Measurements from ENCODE around the gene ARL10. TPM values are rescaled to one million over a fixed set of nuclear protein-coding genes. Genes with fewer than 3 reads are reported as not detected.

Gene ARL10
- total RNA-seq, 1 experiment from 2014 or later = 9.6 TPM

- Mint-ChIP-seq H3K4me3 (no peak overlapping the region; a peak in 1 of 5 replicates), H3K4me1 (peaks cover 6 to 7% of the 10 kb centered on the region in 2 experiments), H3K27ac (no peak overlapping the region), H3K27me3 (ENCODE audit: low read depth) (no peaks in the 10 kb centered on the region), H3K36me3 (ENCODE audit: insufficient read depth in 1 of 3, low read depth in 3 of 3) (peaks cover 4 to 17% (median 7%) of the 10 kb centered on the region in 3 experiments; a peak in 6 of 7 replicates), H3K9me3 (peaks cover 0 to 3% of the 10 kb centered on the region in 2 experiments; a peak in 1 of 5 replicates)
- Histone ChIP-seq H3K79me1 (ENCODE audit: insufficient read depth, low read depth, low read length, poor library complexity, severe bottlenecking) (no peaks in the 10 kb centered on the region), H2AFZ (ENCODE audit: low read length) (no peak overlapping the region), H4K20me1 (ENCODE audit: control insufficient read depth, insufficient read depth, insufficient read length) (no peaks in the 10 kb centered on the region), H2BK12ac (ENCODE audit: insufficient read length, low read depth, low read length) (no peak overlapping the region), H2AK5ac (ENCODE audit: insufficient read length, low read length) (no peak overlapping the region), H4K8ac (replicated peaks; ENCODE audit: insufficient read length, low read depth, low read length) (no peak overlapping the region), H3K18ac (ENCODE audit: insufficient read length, low read depth, low read length) (no peak overlapping the region), H3K27me3 (ENCODE audit: insufficient read depth, low read length) (no peaks in the 10 kb centered on the region), H3K23me2 (ENCODE audit: insufficient read length, low read depth, low read length, poor library complexity, severe bottlenecking) (peaks cover 7% of the 10 kb centered on the region), H3K4me1 (ENCODE audit: insufficient read depth, low read length) (no peaks in the 10 kb centered on the region), H3K27ac (ENCODE audit: insufficient read length, low read depth, low read length) (no peak overlapping the region), H3T11ph (ENCODE audit: low read length) (no peak overlapping the region), H4K91ac (ENCODE audit: insufficient read length, low read depth, low read length) (no peak overlapping the region), H3K9ac (ENCODE audit: extremely low read depth, insufficient read length, low read length) (no peak overlapping the region), H3K4ac (ENCODE audit: low read depth, low read length) (no peak overlapping the region), H3K4me2 (ENCODE audit: insufficient read depth, insufficient read length, low read length) (no peak overlapping the region), H3K14ac (ENCODE audit: insufficient read depth, low read length) (no peak overlapping the region), H2BK20ac (ENCODE audit: low read depth, low read length, poor library complexity, severe bottlenecking) (no peak overlapping the region), H3K9me3 (ENCODE audit: control insufficient read depth, low read depth, low read length) (no peaks in the 10 kb centered on the region), H2BK5ac (ENCODE audit: insufficient read length, low read length) (no peak overlapping the region), H3K56ac (ENCODE audit: insufficient read length, low read depth, low read length) (no peak overlapping the region), H3K23ac (ENCODE audit: insufficient read length, low read depth, low read length) (no peak overlapping the region), H3K79me2 (ENCODE audit: insufficient read depth, low read length) (peaks cover 6% of the 10 kb centered on the region; the same call in 1 of the 2 replicates), H2BK15ac (ENCODE audit: low read depth, low read length) (no peak overlapping the region), H4K5ac (ENCODE audit: insufficient read length, low read depth, low read length) (no peak overlapping the region), H2BK120ac (ENCODE audit: low read depth, low read length, poor library complexity, severe bottlenecking) (no peak overlapping the region)
- TF ChIP-seq CTCF (conservative IDR thresholded peaks at IDR 0.05) = no peak
- DNase-seq = no peak
- no CpG with 5 or more reads among the region's 4 CpGs for WGBS (ENCODE audit: extremely low coverage, insufficient read length, low lambda C conversion rate)
Measured at GRCh38 chr5:176391999-176392398, 26.7 kb downstream of the ARL10 start.

Measured in H9 (cell line).